ENCODE measurements around the gene XRN2.

DNA sequence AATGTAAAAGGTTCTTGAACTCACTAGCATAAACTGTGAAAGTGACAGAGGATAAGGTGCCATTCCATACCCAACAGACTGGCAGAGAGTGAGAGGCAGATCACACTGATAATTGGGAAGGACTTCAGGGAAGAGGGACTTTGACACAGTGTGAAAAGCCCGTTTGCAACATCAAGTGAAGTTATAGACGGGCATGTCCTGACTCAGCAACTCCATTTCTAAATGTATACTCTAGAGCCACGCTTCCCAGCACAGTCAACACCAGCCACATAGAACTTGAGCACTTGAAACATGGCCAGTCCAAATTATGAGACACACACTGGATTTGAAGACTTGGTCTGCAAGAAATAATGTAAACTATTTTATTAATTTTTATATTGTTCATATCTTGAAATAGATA is 45.9 kb upstream of the XRN2 start:
- no peak for TF ChIP-seq CTCF (IDR thresholded peaks at IDR 0.05)
- no peak for TF ChIP-seq POLR2A (IDR thresholded peaks at IDR 0.05)
- TF ChIP-seq POLR2AphosphoS5 (IDR thresholded peaks at IDR 0.05): no peak
- no peak for TF ChIP-seq EP300 (IDR thresholded peaks at IDR 0.05)
